HG03066 (cell line): ENCODE results near the gene FLT3.
"Not testable (repeated sequence)": the region's sequence is repeated elsewhere in the genome, so short reads cannot be mapped to it uniquely, and the experiment has no call there.

Source experiments
- ATAC-seq: cut with Tn5 transposase; IDR thresholded peaks from one replicate; pipeline ENCODE4 v1.9.1; 2021; ENCODE audit warnings: low read depth; ENCODE audit not compliant: unreplicated experiment

Gene FLT3

GRCh38 chr13:28100150-28101121, at the start of gene FLT3:
Gene FLT3 (minus strand): TSS chr13:28100576. CDS start chr13:28100510, 66 bp downstream.
- peak; percentile 52 for ATAC-seq

- ATAC-seq: no peak
Observed at GRCh38 chr13:28147495-28147894, 47.1 kb upstream of the FLT3 start.

- ATAC-seq: no peak
Observed at GRCh38 chr13:28145049-28145448, 44.7 kb upstream of the FLT3 start.

GRCh38 chr13:28141542-28141941, 41.2 kb upstream of the FLT3 start:
- not testable (repeated sequence) for ATAC-seq

GRCh38 chr13:28140433-28141125, 40.2 kb upstream of the FLT3 start:
- ATAC-seq: no peak

GRCh38 chr13:28138756-28139470, 38.5 kb upstream of the FLT3 start:
- ATAC-seq: peak; percentile 38

GRCh38 chr13:28138012-28138755, 37.8 kb upstream of the FLT3 start, which contains the start of gene PAN3:
Gene PAN3 (plus strand): TSS chr13:28138545. CDS start chr13:28138658, 113 bp downstream.
- peak; percentile 57 for ATAC-seq

- no peak for ATAC-seq
Observed at GRCh38 chr13:28137596-28137995, 37.2 kb upstream of the FLT3 start.

- ATAC-seq: no peak
Observed at GRCh38 chr13:28136916-28137315, 36.5 kb upstream of the FLT3 start.

GRCh38 chr13:28131646-28132045, 31.3 kb upstream of the FLT3 start:
- no peak for ATAC-seq

- ATAC-seq: no peak
Observed at GRCh38 chr13:28129911-28130693, 29.7 kb upstream of the FLT3 start.

GRCh38 chr13:28128926-28129325, 28.6 kb upstream of the FLT3 start:
- no peak for ATAC-seq

- ATAC-seq: no peak
Observed at GRCh38 chr13:28128030-28128429, 27.7 kb upstream of the FLT3 start.

GRCh38 chr13:28121224-28121623, 20.8 kb upstream of the FLT3 start:
- ATAC-seq: no peak

GRCh38 chr13:28120317-28120716, 19.9 kb upstream of the FLT3 start:
- ATAC-seq: no peak

GRCh38 chr13:28117689-28118377, 17.5 kb upstream of the FLT3 start:
- no peak for ATAC-seq

GRCh38 chr13:28116736-28117135, 16.4 kb upstream of the FLT3 start:
- no peak for ATAC-seq

- no peak for ATAC-seq
Observed at GRCh38 chr13:28110414-28110813, 10.0 kb upstream of the FLT3 start.

GRCh38 chr13:28106976-28107375, 6.6 kb upstream of the FLT3 start:
- ATAC-seq: no peak
